Measurements from ENCODE around the gene SKA3. TPM values are rescaled to one million over a fixed set of nuclear protein-coding genes. Genes with fewer than 3 reads are reported as not detected.

The SKA3 gene
- total RNA-seq, 1 experiment from 2014 or later = 61.8 TPM

DNA sequence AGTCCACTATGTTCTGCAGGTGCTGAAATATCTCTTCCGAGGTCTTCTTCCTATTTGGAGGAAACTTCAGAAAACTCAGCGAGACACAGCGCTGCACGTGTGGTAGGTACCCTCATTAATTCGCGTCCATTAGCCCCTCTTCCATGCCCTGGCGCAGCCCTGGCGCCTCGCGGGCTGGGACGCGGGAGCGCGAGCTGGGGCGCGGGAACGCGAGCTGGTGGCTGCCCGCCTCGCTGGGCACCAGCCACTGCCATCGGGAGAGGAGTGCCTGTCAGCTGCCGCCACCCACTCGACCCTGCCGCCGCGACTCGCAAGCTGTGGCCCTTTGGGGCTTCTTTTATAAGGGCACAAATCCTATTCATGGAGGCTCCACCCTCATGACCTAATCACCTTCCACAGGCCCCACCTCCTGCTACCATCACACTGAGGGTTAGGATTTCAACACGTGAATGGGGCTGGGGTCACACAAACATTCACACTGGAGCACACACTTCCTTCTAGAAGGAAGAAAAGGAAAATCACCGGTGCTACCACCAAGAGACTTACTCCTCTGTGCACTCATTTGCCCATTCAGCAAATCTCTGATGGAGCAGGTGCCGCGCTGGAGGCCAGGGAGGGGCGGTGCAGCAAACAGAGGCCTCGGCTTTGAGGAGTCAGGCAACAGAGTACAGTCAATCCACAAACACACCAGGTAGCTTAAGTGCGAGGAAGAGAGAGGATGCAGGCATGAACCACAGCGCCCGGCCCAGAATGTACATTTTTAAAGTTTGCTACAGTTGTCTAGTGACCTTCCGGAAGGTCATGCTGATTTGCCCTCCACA, 71.9 kb downstream of the SKA3 start:
- H3K4me2 ChIP-seq (ENCODE audit: insufficient read depth, insufficient read length, low read length) = no peak overlapping the region
- no peak overlapping the region for H2BK5ac ChIP-seq (ENCODE audit: insufficient read length, low read length)
- Mint-ChIP-seq H3K27ac (no peak overlapping the region), H3K9me3 (no peaks in the 10 kb centered on the region; a peak in 1 of 5 replicates), H3K27me3 (ENCODE audit: low read depth) (peaks cover 3% of the 10 kb centered on the region; the same call in 1 of the 2 replicates), H3K4me3 (no peak overlapping the region), H3K36me3 (ENCODE audit: insufficient read depth in 1 of 3, low read depth in 3 of 3) (no peaks in the 10 kb centered on the region; a peak in 1 of 7 replicates), H3K4me1 (peaks cover 2% of the 10 kb centered on the region in 2 experiments; a peak in 2 of 4 replicates)
- H2BK15ac ChIP-seq (ENCODE audit: low read depth, low read length) = no peak overlapping the region
- no peak overlapping the region for H3K4ac ChIP-seq (ENCODE audit: low read depth, low read length)
- H3K27me3 ChIP-seq (ENCODE audit: insufficient read depth, low read length) = no peaks in the 10 kb centered on the region
- no peak overlapping the region for H4K5ac ChIP-seq (ENCODE audit: insufficient read length, low read depth, low read length)
- no peak overlapping the region for H3K56ac ChIP-seq (ENCODE audit: insufficient read length, low read depth, low read length)
- DNase-seq = peak; percentile 39
- no peaks in the 10 kb centered on the region for H3K4me1 ChIP-seq (ENCODE audit: insufficient read depth, low read length)
- H2BK20ac ChIP-seq (ENCODE audit: low read depth, low read length, poor library complexity, severe bottlenecking) = no peak overlapping the region
- H3K18ac ChIP-seq (ENCODE audit: insufficient read length, low read depth, low read length) = no peak overlapping the region
- no peak overlapping the region for H2BK120ac ChIP-seq (ENCODE audit: low read depth, low read length, poor library complexity, severe bottlenecking)
- H3K9ac ChIP-seq (ENCODE audit: extremely low read depth, insufficient read length, low read length) = no peak overlapping the region
- H3K79me1 ChIP-seq (ENCODE audit: insufficient read depth, low read depth, low read length, poor library complexity, severe bottlenecking) = no peaks in the 10 kb centered on the region
- no peak overlapping the region for H3K23ac ChIP-seq (ENCODE audit: insufficient read length, low read depth, low read length)
- no peaks in the 10 kb centered on the region for H3K79me2 ChIP-seq (ENCODE audit: insufficient read depth, low read length)
- no peak overlapping the region for H2AFZ ChIP-seq (ENCODE audit: low read length)
- H2AK5ac ChIP-seq (ENCODE audit: insufficient read length, low read length) = no peak overlapping the region
- H3K27ac ChIP-seq (ENCODE audit: insufficient read length, low read depth, low read length) = no peak overlapping the region
- H4K8ac ChIP-seq (replicated peaks; ENCODE audit: insufficient read length, low read depth, low read length) = no peak overlapping the region
- no peaks in the 10 kb centered on the region for H4K20me1 ChIP-seq (ENCODE audit: control insufficient read depth, insufficient read depth, insufficient read length)
- TF ChIP-seq, protein P1, sequence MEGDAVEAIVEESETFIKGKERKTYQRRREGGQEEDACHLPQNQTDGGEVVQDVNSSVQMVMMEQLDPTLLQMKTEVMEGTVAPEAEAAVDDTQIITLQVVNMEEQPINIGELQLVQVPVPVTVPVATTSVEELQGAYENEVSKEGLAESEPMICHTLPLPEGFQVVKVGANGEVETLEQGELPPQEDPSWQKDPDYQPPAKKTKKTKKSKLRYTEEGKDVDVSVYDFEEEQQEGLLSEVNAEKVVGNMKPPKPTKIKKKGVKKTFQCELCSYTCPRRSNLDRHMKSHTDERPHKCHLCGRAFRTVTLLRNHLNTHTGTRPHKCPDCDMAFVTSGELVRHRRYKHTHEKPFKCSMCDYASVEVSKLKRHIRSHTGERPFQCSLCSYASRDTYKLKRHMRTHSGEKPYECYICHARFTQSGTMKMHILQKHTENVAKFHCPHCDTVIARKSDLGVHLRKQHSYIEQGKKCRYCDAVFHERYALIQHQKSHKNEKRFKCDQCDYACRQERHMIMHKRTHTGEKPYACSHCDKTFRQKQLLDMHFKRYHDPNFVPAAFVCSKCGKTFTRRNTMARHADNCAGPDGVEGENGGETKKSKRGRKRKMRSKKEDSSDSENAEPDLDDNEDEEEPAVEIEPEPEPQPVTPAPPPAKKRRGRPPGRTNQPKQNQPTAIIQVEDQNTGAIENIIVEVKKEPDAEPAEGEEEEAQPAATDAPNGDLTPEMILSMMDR (conservative IDR thresholded peaks at IDR 0.05) = no peak
- no peak overlapping the region; the same call in 1 of the 2 replicates for H3K14ac ChIP-seq (ENCODE audit: insufficient read depth, low read length)
- no CpG with 5 or more reads among the region's 37 CpGs for WGBS (ENCODE audit: extremely low coverage, insufficient read length, low lambda C conversion rate)
- H3K23me2 ChIP-seq (ENCODE audit: insufficient read length, low read depth, low read length, poor library complexity, severe bottlenecking) = no peaks in the 10 kb centered on the region
- no peak overlapping the region for H2BK12ac ChIP-seq (ENCODE audit: insufficient read length, low read depth, low read length)
- H4K91ac ChIP-seq (ENCODE audit: insufficient read length, low read depth, low read length) = no peak overlapping the region
- H3K9me3 ChIP-seq (ENCODE audit: control insufficient read depth, low read depth, low read length) = no peaks in the 10 kb centered on the region
- no peak overlapping the region for H3T11ph ChIP-seq (ENCODE audit: low read length)

Other genes with a start within 250 kb of the SKA3 start
- 16.8 and 20.0 TPM in 2 replicates for gene LATS2, start 115.0 kb downstream of the SKA3 start, total RNA-seq (2021)
- 393 and 435 TPM in 2 replicates for gene SAP18, start 36.4 kb downstream of the SKA3 start, total RNA-seq (2021)
- 31.3 and 33.2 TPM in 2 replicates for gene MRPL57, start 106 bp upstream of the SKA3 start, total RNA-seq (2021)